ENCODE results near the gene HAUS3.
A peak's percentile ranks its signal among the peaks of the same experiment; 100 is the strongest.
"Not testable (repeated sequence)": the region's sequence is repeated elsewhere in the genome, so short reads cannot be mapped to it uniquely, and the experiment has no call there.

Gene HAUS3

DNA sequence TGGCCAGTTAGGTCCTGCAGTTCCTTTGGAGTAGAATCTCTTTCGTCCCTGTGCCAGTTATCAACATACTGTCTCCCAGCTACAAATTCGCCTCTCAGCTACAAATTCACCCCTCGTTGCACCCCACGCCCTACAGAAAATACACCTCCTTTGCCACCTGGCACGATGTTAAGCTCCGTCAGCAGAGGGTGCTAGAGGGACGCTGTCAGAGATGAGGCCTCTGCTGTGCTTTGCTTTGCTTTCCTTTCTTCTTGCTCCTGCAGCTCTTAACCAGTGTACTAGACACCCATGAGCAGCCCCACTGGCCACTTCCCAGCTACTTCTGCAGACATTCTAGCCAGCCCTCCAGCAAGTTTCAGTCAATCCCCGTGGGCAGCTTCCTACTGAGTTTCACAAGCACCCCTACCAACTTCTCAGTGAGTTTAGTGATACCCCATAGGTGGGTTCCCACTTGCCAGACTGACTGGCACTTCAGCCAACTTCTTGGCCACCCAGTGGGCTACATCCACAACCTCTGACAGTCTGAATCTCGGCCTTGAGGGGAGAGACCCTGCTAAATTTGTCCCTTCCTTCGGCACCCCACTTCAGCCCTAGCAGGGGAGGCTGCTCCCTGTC, 21.8 kb downstream of the HAUS3 start:
- DNase-seq (ENCODE audit: low spot score), result peak; percentile 86

DNA sequence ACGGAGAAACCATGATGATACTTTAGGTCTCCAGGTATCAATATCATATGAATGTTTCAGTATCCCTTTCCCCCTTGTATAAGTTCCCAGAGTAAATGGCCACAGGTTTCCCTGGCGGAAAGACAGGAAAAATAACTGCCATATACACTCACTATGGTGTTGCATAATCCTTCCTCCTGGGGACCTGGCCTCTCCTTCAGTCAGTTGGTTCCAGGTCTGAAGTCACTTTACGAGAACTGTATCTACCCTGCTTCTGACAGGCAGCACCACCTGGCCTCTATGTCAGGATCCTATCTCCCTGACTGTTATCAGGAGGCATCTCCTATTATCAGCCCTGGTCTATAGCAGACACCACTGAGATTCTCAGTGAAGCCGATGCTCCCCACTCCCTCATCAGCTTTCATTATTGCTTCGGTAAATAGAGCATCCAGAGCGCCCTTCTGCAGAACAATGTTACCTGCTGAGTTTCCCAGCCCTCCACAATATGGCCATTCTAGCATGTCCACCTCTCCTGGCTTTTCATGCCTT, 22.6 kb downstream of the HAUS3 start:
- no peak for DNase-seq (ENCODE audit: low spot score)

DNA sequence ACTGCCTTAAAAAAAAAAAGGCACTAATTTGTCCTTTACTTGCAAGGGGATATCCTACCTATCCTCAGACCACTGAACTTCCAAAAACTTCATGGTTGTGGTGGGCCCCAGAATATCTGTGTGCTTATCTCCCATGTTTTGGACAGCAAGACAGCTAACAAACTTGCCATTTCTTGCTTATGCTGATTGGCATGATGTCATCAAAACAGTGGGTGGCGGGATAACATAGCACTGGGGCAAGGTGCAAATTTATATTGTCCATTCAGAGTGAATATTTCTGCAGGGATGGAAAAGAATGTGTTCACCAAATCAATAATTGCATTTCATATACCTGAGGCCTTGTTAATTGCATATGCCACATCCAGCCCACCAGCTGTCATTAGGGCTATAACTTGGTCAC, 23.5 kb downstream of the HAUS3 start:
- DNase-seq (ENCODE audit: low spot score), result no peak

DNA sequence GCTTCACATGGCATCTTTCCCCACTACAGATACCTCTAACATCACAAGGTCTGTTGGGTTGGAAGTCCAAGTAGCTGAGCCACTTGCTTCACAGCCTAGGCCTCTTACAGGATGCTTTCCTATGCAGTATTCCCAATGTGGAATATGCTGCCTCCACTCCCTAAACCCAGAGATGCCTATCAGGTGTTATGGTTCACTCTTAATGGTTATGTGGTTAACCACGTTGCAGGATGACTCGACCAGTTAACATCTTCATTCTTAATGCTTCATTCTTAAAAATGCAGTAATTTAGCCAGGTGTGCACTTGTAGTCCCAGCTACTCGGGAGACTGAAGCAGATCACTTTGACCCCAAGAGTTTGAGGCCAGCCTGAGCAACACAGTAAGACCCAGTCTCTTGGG, 24.2 kb downstream of the HAUS3 start:
- DNase-seq (ENCODE audit: low spot score), result no peak

DNA sequence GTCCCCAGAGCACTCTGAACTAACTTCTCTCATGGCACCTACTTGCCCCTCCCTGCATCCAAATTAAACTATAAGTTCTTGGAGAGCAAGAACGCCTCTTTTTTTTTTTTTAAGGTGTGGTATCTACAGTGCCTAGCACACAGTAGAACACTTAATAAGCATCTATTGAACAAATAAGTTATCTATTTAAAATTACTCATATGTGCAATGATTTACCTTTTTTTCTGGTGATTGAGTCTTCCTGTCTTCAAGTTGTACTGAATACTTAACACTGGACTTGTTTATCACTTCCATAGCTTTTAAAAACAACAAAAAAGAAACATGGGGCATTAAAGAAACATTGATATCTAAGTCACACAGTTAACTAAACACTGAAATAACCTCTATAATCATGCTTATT, 29.1 kb downstream of the HAUS3 start:
- no peak for DNase-seq (ENCODE audit: low spot score)

DNA sequence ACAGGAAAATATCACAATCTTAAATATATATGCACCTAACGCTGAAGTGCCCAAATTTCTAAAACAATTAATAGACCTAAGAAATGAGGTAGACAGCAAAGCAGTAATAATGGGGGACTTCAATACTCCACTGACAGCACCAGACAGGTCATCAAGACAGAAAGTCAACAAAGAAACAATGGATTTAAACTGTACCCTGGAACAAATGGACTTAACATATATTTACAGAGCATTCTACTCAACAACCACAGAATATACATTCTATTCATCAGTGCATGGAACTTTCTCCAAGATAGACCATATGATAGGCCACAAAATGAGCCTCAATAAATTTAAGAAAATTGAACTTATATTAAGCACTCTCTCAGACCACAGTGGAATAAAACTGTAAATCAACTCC, 39.1 kb downstream of the HAUS3 start:
- not testable (repeated sequence) for DNase-seq (ENCODE audit: low spot score)

DNA sequence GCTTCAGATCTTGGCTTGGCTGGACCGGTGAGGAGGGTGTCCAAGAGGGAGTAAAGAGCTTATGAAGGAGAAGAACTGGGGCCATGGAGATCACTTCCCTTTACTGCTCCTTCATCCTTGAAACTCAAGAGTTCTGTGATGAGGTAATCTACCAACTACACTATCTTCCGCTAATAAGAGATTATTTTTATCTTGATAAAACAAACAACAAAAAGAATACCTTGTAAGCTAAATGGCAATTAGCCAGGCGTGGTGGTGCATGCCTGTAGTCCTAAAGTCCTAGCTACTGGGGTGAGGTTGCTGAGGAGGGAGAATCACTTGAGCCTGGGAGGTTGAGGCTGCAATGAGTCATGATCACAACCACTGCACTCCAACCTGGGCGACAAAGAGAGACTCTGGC, 47.4 kb downstream of the HAUS3 start:
- no peak for DNase-seq (ENCODE audit: low spot score)

DNA sequence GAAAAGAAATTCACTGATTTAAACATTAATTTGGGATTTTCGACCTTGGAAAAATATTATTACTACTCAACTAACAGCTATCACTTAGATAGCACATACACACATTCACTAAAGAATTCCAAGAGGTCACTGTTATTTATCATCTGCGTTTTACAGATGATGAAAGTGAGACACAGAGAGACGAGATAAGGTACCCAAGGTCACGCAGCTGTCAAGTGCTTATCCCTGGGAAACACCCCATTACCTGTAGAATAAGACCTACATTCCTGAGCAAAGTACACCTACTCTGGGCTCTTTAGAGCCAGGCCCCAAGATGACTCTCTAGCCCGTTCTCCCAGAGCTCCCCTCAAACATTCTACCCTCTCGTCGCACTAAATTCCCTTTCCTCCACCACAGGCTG, 48.6 kb downstream of the HAUS3 start:
- DNase-seq (ENCODE audit: low spot score), result no peak

DNA sequence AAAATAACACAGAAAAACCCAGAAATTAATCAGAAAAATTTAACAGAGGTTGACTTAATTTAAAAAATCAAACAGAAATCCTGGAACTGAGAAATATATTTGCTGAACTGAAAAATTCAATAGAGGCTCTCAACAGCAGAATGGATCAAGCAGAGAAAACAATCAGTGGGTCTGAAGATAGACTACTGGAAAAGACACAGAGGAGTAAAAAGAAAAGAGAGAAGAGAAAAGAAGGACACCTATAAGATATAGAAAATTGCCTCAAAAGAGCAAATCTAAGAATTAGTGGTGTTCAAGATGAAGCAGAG, 55.1 kb downstream of the HAUS3 start:
- DNase-seq (ENCODE audit: low spot score), result no peak

DNA sequence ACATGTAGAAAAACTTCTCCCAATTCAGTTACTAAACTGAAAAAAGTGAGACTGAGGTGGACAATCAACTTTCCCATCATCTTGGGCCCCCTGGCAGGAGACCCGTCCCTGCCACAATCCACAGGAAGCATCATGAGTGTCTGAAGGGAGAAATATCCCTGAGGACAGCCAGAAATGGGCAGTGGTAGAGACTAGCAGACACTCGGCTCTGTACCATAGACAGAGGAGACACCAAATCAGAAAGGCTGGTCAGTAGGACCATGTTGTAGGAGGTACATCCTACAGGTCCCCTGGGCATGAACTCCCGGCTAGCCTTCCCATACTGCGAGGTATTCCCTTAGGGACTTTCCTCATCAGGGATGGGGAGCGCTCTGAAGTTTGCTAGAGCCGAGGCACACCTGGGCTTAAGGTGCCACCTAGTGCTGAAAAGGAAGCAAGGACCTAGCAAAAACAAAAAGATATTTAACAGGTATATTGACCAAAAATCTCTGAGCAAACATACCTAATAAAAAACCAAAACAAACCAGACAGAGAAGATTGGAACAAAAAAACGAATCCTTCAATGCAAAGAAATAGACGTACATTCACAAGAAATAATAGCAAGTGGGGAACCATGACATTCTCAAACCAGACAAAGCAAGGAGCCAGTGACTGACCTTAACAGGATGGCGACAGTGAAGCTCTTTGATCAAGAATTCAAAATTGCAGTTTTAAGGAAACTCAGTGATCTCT, 55.6 kb downstream of the HAUS3 start:
- no peak for DNase-seq (ENCODE audit: low spot score)

DNA sequence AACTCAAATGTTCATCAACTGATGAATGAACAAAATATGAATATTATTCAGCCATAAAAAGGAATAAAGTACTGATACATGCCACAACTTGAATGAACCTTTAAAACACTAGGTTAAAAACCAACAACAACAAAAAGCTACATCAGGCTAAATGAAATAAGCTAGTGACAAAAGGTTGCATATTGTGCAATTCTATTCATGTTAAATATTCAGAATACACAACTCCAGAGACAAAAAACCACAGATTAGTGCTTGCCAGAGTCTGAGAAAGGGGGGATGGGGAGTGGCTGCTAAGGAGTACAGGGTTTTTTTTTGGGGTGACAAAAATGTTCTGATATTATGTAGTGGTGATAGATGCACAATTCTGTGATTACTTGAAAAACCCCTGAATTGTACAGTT, 58.5 kb downstream of the HAUS3 start:
- DNase-seq (ENCODE audit: low spot score), result no peak

DNA sequence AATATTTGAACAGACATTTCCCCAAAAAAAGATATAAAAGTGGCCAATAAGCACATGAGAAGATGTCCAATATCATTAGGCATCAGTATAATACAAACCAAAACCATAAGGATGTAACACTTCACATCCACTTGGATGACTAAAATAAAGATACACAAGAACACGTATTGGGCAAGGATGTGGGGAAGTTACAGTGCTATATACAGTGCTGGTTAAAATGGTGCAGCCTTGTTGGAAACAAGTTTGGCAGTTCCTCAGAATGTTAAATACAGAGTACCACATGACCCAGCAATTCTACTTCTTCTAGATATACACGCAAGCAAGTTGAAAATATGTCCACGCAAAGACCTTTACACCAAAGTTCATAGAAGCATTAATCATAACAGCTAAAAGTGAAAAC, 58.9 kb downstream of the HAUS3 start:
- no peak for DNase-seq (ENCODE audit: low spot score)

DNA sequence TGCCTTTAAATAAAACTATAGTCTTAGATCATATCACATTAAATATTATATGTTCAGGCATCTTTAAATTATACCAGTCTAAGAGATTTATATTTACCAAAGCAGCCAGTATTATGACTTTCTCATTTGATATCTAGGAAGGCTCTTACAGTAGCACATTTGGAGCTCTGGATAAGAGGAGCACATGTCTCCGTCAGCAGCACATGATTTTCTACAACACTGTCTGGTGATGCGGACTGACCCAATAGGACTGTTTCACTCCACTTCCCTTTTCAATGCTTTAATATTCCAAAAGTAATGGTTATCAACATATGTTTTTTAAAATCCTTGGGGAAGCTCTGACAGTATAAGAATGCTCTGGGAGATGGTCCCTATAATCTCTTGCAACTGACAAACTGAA, 61.5 kb downstream of the HAUS3 start:
- DNase-seq (ENCODE audit: low spot score), result no peak

DNA sequence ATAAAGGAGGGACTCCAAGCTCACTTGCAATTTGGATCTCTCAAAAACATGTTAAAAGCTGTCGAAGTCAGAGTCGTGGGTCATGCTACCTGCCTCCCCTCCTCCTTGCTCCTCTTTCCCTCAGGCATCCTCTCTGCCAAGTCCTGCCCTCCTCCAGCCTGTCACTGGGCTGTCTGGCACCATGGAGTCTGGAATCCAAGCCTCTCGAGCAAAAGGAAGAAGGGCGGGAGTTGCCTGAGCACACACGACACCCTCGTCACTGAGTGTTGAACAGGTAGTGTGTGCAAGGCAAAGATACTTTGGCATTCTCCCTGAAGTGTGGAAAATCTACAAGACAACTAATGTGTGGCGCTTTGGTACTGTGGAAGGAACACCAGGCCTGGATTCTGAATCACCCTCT, 62.2 kb downstream of the HAUS3 start:
- no peak for DNase-seq (ENCODE audit: low spot score)

DNA sequence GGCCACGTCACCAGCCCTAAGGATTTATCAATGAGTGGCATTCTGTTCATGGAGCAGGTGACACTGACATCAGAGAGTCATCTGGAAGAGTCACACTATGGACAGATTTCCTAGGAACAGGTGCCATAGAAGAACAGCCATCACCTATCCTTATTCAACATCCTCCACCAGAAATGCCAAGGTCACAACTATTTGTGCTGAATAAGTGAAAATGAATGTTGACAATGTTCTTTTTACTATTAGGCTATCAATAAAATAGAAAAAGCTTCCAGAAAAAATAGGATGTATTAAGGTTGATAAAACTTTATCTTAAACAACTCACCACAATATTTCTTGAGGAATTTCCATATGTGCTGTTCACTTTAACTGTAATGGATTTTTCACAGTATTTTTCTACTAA, 62.9 kb downstream of the HAUS3 start:
- no peak for DNase-seq (ENCODE audit: low spot score)

Data from Ammon's horn (tissue), 1 donor.